Measurements from ENCODE around the gene ADAD2.

- TF ChIP-seq ZNF274 (IDR thresholded peaks at IDR 0.05; ENCODE audit: low read depth, low read length) = no peak
- no peak for TF ChIP-seq YY1 (IDR thresholded peaks at IDR 0.05; ENCODE audit: insufficient read depth, insufficient read length)
- TF ChIP-seq SUZ12 (IDR thresholded peaks at IDR 0.05; ENCODE audit: extremely low read depth, insufficient read depth, insufficient read length) = no peak
Measured at GRCh38 chr16:84178146-84178765, 12.7 kb upstream of the ADAD2 start.

Data from NT2/D1 (cell line).